Nephron progenitor cell (in vitro differentiated cells): ENCODE results near the gene POFUT1.

ENCODE experiments used
- DNase-seq: peaks from one replicate; pipeline ENCODE4 v3.0.0; 2021
- H3K27ac Mint-ChIP-seq: 2 replicates; pipeline ENCODE4 v1.8.0; 2021; ENCODE audit warnings: mild to moderate bottlenecking, moderate library complexity, mixed read lengths
- H3K27me3 Mint-ChIP-seq: 2 replicates; pipeline ENCODE4 v1.8.0; 2021; ENCODE audit warnings: mild to moderate bottlenecking, low read depth, mixed read lengths; ENCODE audit not compliant: poor library complexity
- H3K36me3 Mint-ChIP-seq: 2 replicates; pipeline ENCODE4 v1.8.0; 2021; ENCODE audit warnings: low read depth, mixed read lengths
- H3K4me1 Mint-ChIP-seq: 2 replicates; pipeline ENCODE4 v1.8.0; 2021; ENCODE audit warnings: mixed read lengths
- H3K4me3 Mint-ChIP-seq: 2 replicates; pipeline ENCODE4 v1.8.0; 2021; ENCODE audit warnings: mild to moderate bottlenecking, moderate library complexity, mixed read lengths
- H3K9me3 Mint-ChIP-seq: 2 replicates; pipeline ENCODE4 v1.8.0; 2021; ENCODE audit warnings: mild to moderate bottlenecking, moderate library complexity, mixed read lengths
- TF ChIP-seq, protein P1 (sequence below): fragments of 200-600 bp; sonication (generic); IDR thresholded peaks from 2 replicates; pipeline ENCODE4 v1.5.0; 2021; ENCODE audit warnings: antibody characterized with exemption

The POFUT1 gene

GRCh38 chr20:32184961-32185603 is 22.6 kb upstream of the POFUT1 start:
- no peaks in the 10 kb centered on the region for H3K27me3 Mint-ChIP-seq

DNA sequence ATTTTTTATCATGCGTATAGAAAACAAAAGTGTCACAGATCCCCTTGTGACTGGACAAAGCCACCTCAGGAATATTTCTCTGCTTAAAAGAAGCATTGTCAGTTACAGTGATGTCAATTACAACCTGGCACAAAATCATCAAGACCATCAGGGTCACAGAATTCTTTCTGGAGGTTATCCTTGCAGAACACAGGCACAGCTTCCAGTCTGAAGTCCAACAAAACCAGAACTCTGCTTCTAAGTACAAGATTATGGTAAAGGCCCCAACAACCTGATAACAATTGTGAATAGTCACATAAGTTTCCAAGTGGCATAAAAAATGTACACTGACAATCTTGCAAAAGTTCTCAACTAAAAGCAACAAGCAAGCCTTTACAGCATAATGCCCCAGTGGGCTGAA is 21.2 kb upstream of the POFUT1 start:
- Mint-ChIP-seq H3K9me3 (no peaks in the 10 kb centered on the region), H3K27ac (no peak overlapping the region), H3K27me3 (no peaks in the 10 kb centered on the region), H3K4me3 (no peak overlapping the region), H3K36me3 (peaks cover 15% of the 10 kb centered on the region), H3K4me1 (peaks cover 42% of the 10 kb centered on the region)
- no peak for DNase-seq
- TF ChIP-seq, protein P1, sequence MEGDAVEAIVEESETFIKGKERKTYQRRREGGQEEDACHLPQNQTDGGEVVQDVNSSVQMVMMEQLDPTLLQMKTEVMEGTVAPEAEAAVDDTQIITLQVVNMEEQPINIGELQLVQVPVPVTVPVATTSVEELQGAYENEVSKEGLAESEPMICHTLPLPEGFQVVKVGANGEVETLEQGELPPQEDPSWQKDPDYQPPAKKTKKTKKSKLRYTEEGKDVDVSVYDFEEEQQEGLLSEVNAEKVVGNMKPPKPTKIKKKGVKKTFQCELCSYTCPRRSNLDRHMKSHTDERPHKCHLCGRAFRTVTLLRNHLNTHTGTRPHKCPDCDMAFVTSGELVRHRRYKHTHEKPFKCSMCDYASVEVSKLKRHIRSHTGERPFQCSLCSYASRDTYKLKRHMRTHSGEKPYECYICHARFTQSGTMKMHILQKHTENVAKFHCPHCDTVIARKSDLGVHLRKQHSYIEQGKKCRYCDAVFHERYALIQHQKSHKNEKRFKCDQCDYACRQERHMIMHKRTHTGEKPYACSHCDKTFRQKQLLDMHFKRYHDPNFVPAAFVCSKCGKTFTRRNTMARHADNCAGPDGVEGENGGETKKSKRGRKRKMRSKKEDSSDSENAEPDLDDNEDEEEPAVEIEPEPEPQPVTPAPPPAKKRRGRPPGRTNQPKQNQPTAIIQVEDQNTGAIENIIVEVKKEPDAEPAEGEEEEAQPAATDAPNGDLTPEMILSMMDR: no peak

More at GRCh38 chr20:32184961-32185603, 22.6 kb upstream of the POFUT1 start:
- Mint-ChIP-seq H3K27ac (no peak overlapping the region), H3K4me3 (no peak overlapping the region), H3K36me3 (peaks cover 15% of the 10 kb centered on the region), H3K9me3 (no peaks in the 10 kb centered on the region), H3K4me1 (peaks cover 30% of the 10 kb centered on the region)
- TF ChIP-seq, protein P1: no peak
- no peak for DNase-seq

DNA sequence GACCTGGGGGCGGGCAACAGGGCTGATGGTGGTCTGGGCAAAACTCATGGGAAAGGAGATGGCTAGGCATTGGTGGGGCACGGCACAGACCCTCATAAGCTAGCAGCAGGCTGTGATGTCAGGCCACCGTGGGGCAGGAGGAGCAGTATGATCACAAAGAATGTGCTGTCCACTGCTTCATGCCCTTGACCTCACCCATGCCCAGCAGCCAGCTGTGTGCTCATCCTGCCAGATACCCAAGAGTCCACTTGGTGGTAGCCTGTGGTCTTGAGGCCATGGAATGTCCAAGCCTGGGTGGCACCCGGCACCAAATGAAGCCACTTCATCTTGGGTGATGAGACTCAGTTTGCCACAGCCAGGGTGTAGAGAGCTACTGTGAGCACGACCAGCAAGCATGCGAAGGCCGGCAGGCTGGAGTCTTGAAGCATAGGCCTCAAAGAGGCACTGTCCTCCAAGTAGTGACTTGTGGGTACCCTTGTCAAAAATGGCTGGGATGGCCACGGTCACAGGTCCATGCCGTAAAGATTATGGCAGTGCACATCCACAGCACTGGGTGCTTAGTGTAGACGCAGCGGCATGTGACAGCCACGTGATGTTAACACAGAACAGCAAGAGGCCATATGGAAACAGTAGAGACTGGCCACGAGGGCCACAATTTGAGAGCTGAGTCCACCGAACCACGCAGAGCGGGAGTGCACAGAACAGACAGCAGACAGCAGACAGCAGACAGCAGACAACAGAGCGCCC is 19.1 kb upstream of the POFUT1 start:
- TF ChIP-seq, protein P1: no peak
- peaks cover 24% of the 10 kb centered on the region for H3K36me3 Mint-ChIP-seq
- peak overlapping the region; percentile 83 for H3K4me3 Mint-ChIP-seq
- no peaks in the 10 kb centered on the region for H3K27me3 Mint-ChIP-seq
- H3K9me3 Mint-ChIP-seq: no peaks in the 10 kb centered on the region
- H3K27ac Mint-ChIP-seq: peak overlapping the region; percentile 67
- no peak for DNase-seq
- H3K4me1 Mint-ChIP-seq: peaks cover 46% of the 10 kb centered on the region

- no peaks in the 10 kb centered on the region for H3K9me3 Mint-ChIP-seq
- H3K4me3 Mint-ChIP-seq: peak overlapping the region; percentile 83
- H3K36me3 Mint-ChIP-seq: peaks cover 29% of the 10 kb centered on the region
- TF ChIP-seq, protein P1: no peak
- peak overlapping the region; percentile 67 for H3K27ac Mint-ChIP-seq
- peaks cover 51% of the 10 kb centered on the region for H3K4me1 Mint-ChIP-seq
- no peak for DNase-seq
- no peaks in the 10 kb centered on the region for H3K27me3 Mint-ChIP-seq
Observed at GRCh38 chr20:32189123-32189410, 18.6 kb upstream of the POFUT1 start.

GRCh38 chr20:32189691-32190615 is 17.7 kb upstream of the POFUT1 start:
- Mint-ChIP-seq H3K36me3 (peaks cover 34% of the 10 kb centered on the region), H3K9me3 (no peaks in the 10 kb centered on the region), H3K4me1 (peaks cover 56% of the 10 kb centered on the region), H3K27ac (peak overlapping the region; percentile 79), H3K4me3 (peak overlapping the region; percentile 83), H3K27me3 (peaks cover 3% of the 10 kb centered on the region)
- TF ChIP-seq, protein P1: no peak
- DNase-seq: peak; percentile 86
